CD4-positive, alpha-beta T cell treated with Interleukin-4 for 4 hours (primary cell): ENCODE measurements around the gene FBXO9.

ENCODE experiments used
- DNase-seq: peaks from one replicate; pipeline ENCODE4 v3.0.0-alpha.2; 2020

Gene FBXO9

GRCh38 chr6:53065266-53066076 is at the start of gene FBXO9:
FBXO9 (plus strand) TSS chr6:53065404; CDS start chr6:53065790, 386 bp downstream.
- DNase-seq, result peak; percentile 68

- DNase-seq, result no peak
Measured at GRCh38 chr6:53015486-53015885, 49.7 kb upstream of the FBXO9 start.

DNA sequence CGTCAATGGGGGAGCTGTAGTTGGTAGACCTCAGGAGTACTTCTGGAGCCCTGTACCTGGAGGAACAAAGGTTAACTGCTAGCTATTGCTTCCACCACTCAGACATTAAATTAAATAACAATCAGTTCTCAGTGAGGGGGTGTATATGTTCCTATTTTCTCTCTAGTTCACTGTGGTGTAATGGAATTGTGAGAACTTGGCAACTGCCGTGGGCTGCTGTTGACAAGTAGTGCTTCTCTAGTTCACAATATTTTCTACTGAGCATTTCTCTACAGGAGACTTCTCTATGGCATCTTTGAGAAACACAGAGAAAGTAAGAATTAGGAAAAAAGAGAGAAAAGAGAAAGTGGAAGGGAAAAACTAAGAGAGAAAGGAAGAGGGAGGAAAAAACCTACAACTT is 46.8 kb upstream of the FBXO9 start:
- DNase-seq, result no peak

DNA sequence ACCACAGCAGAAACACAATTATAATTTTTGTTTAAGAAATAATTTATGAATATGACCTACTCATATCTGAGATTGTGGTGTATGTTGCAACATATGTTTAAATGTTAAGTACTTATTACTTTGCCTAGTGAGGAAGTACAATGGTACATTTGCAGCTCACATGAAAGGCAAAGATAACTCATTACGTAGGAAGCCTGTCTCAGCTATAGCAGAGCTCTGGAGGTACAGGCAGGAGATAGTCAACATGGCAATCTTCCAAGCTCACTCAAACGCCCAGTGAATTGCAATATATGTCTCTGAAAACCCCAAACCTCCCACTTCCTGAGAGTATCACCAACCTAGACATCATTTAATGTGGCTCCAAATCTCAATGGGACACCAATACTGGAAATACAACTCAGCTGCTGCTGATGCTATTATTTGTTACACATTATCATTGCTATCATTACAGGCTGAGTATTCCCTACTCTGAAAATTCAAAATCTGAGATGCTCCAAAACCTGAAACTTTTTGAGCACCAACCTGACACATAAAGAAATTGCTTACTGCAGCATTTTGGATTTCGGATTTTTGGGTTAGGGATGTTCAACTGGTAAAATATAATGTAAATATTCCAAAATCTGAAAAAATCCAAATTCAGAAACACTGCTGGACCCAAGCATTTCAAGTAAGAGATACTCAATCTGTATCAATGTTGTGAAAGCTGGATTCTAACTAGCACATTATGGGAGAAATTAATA is 45.0 kb upstream of the FBXO9 start:
- DNase-seq, result no peak

- DNase-seq, result no peak
Measured at GRCh38 chr6:53023323-53023722, 41.9 kb upstream of the FBXO9 start.

- DNase-seq, result no peak
Measured at GRCh38 chr6:53026526-53026925, 38.7 kb upstream of the FBXO9 start.

DNA sequence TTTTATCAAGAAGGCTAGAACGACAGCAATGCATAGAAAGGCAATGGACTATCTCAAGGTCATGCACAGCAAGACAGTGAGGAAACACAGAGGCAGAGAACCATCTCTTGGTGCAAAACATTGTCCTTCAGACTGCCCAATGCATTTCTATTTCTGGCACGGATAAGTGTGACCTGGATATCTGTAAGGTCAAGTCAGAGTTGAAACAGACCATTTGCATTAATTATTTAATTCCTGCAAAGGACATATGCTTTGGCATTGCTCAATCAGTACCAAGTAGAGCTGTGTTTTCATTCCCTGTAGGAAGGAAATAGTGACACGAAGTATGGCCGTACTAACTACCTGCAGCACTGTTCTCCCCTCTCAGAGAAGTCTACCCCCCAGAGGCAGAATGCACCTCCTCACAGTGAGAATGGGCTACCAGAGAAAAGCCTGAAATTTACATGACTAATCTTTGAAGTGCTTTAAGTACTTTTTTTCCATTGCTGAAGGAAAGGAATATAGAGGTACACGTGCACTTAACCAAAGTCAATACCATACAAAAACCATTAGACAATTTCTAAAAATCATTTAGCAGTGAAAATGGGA is 38.0 kb upstream of the FBXO9 start:
- DNase-seq, result no peak

GRCh38 chr6:53028467-53028866 is 36.7 kb upstream of the FBXO9 start:
- DNase-seq, result no peak

DNA sequence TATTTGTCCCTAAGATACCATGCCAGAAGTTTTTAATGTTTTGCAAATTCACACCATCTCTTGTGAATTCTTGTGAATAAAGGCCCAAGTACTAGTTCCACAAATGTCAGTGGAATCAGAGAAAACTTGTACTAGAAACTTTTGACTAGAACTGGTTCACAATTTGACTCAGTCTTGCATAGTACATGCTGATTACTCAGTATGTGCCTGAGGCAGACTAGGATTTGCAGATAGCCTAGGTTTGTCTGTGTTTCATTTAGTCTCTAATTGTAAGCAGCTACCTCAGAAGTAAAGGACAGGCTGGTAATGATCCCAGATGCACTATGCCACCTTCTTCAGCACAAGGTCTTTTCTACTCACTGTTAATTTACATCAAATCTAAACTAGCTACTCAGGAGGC is 35.9 kb upstream of the FBXO9 start:
- no peak for DNase-seq

GRCh38 chr6:53029761-53030160 is 35.4 kb upstream of the FBXO9 start:
- no peak for DNase-seq

- DNase-seq, result no peak
Measured at GRCh38 chr6:53031281-53031680, 33.9 kb upstream of the FBXO9 start.

- no peak for DNase-seq
Measured at GRCh38 chr6:53032849-53033248, 32.4 kb upstream of the FBXO9 start.

DNA sequence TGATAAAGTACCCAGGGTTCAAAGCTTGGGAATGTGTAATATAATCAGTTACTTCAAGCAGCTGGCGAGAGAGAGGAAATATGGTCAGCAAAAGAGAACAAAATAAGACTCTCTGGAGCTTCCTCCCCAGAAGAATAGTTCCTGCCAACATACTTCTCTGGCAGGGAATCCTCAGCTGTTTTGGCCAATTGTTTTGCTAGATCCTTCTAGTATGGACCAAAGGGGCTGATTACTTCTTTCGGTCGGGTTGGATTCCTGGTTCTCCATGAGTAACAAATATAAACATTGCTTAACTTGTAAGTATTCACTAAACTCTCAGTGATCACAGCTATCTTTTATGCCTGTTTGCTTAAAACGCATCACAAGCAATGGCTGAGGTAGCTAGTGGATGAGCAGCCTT is 31.4 kb upstream of the FBXO9 start:
- no peak for DNase-seq

GRCh38 chr6:53035549-53036213 is 29.5 kb upstream of the FBXO9 start:
- DNase-seq, result no peak

GRCh38 chr6:53038141-53038540 is 27.1 kb upstream of the FBXO9 start:
- no peak for DNase-seq

GRCh38 chr6:53038596-53038995 is 26.6 kb upstream of the FBXO9 start:
- no peak for DNase-seq

DNA sequence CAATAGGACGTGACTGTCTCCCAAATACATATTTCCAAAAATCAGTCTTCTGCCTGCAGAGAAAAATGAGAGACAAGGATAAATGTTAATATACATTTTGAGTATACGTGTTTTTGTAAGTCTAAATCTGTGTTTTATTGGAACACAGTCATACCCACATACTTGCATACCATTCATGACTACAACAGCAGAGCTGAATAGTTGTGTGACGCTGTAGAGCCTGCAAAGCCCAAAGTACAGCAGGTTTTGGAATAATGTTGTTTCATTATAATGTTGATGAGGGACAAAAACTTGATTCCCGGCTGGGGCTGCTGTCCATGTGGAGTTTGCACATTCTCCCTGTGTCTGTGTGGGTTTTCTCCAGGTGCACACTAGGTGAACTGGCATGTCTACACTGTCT is 23.8 kb upstream of the FBXO9 start:
- DNase-seq, result no peak

GRCh38 chr6:53042112-53042511 is 23.1 kb upstream of the FBXO9 start:
- no peak for DNase-seq

GRCh38 chr6:53043581-53043980 is 21.6 kb upstream of the FBXO9 start:
- no peak for DNase-seq

DNA sequence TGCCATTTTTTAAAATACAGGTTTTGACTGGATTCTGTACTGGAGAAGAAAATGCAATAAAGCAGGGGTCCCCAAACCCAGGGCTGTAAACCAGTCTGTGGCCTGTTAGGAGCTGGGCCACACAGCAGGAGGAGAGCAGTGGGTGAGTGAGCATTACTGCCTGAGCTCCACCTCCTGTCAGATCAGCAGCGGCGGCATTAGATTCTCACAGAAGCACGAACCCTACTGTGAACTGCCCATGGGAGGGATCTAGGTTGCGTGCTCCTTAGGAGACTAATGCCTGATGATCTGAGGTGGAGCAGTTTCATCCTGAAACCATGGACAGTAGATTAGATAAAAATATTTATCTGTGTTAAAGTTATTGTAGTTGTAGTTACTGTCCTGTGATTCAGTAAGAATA is 21.1 kb upstream of the FBXO9 start:
- no peak for DNase-seq

GRCh38 chr6:53044572-53044971 is 20.6 kb upstream of the FBXO9 start:
- no peak for DNase-seq

GRCh38 chr6:53045891-53046673 is 19.1 kb upstream of the FBXO9 start:
- DNase-seq, result no peak
